Measurements from ENCODE around the gene PNN.
A peak's percentile ranks its signal among the peaks of the same experiment; 100 is the strongest.

Gene PNN

DNA sequence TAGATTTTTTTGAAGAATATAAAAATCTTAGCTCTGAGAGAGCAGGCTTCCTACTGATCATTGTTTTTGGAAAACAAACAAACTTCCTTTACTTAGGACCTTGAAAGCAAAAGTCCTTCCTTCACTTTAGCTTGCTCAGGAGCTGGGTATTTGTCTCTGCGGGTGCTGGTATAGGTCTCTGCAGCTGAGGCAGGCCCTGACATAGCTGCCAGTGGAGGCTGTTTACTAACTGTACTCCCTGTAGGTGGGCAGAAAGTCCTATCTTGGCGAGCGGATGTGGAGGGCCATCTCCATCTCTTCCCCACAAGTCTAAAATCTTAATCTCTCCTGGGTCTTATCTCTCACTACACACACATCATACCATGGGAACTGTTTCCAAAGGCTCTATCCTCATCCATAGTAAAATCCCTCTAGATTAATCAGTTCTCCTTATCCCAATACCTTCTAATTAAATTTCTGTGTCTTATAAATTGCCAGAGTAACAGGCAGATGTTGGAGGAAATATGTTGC lies 54.6 kb downstream of the PNN start:
- DNase-seq = no peak

DNA sequence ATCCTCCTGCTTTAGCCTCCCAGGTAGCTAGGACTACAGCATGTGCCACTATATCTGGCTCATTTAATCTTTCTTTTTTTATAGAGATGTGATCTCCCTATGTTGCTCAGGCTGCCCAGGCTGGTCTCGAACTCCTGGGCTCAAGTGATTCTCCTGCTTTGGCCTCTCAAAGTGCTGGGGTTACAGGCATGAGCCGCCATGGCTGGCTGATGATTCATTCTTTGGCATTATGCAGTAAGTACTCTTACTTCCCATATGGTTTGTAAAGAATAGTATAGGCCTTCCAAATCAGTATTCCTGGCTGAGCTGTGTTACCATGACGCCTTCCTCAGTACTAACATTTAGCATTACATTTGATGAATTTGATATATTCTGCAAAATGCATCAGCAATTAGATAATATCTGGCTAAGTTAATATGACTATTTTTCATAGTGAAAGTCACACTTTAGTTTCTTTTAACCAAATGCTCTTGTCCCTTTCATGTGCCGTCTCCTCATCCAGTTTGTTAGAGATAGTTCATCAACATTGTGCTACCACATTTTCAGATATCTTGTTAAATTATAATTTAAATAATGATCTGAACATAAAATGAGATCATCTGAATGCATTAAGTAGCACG lies 55.5 kb downstream of the PNN start:
- peak; percentile 52 for DNase-seq

DNA sequence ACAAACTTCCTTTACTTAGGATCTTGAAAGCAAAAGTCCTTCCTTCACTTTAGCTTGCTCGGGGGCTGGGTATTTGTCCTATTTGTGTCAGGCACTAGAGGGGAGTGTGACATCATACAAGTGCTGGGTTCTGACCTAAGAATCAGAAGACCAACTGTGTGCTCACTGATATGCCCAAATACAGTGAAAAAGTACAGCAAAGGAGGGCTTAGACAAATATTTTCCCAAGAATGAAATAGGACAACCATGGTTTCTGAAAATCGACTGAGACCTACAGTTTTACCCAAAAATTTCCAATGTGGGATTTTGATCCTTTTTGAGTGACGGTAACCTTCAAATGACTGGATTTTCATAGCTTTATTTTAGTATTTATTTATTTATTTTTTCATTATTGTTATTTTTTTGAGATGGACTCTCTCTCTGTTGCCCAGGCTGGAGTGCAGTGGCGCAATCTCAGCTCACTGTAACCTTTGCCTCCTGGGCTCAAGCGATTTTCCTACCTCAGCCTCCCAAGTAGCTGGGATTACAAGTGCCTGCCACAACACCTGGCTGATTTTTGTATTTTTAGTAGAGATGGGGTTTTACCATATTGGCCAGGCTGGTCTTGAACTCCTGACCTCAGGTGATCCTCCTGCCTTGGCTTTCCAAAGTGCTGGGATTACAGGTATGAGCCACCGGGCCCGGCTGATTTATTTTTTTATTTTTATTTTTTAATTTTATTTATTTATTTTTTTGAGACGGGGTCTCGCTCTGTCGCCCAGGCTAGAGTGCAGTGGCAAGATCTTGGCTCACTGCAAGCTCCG lies 56.9 kb downstream of the PNN start:
- DNase-seq = peak; percentile 60

Data from fibroblast of upper back skin (primary cell).